ENCODE data around the gene SSR2.

- TF ChIP-seq, protein P1, sequence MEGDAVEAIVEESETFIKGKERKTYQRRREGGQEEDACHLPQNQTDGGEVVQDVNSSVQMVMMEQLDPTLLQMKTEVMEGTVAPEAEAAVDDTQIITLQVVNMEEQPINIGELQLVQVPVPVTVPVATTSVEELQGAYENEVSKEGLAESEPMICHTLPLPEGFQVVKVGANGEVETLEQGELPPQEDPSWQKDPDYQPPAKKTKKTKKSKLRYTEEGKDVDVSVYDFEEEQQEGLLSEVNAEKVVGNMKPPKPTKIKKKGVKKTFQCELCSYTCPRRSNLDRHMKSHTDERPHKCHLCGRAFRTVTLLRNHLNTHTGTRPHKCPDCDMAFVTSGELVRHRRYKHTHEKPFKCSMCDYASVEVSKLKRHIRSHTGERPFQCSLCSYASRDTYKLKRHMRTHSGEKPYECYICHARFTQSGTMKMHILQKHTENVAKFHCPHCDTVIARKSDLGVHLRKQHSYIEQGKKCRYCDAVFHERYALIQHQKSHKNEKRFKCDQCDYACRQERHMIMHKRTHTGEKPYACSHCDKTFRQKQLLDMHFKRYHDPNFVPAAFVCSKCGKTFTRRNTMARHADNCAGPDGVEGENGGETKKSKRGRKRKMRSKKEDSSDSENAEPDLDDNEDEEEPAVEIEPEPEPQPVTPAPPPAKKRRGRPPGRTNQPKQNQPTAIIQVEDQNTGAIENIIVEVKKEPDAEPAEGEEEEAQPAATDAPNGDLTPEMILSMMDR (IDR thresholded peaks at IDR 0.05), result peak; percentile 48 to 66 (median 61)
- no peak for TF ChIP-seq EP300 (IDR thresholded peaks at IDR 0.05)
These were observed 58.8 kb downstream of the SSR2 start for GRCh38 chr1:155961937-155962336.

Data from esophagus muscularis mucosa (tissue), 3 donors.